Measurements from ENCODE around the gene BTN1A1.

Gene BTN1A1

GRCh38 chr6:26556263-26557070 lies 56.4 kb downstream of the BTN1A1 start (continued):
- TF ChIP-seq ZFP69B (tag by site-specific recombination; IDR thresholded peaks at IDR 0.05) (0 out of 2 replicates have a peak, but pooled peaks have one; percentile 36), ZNF843 (tag by site-specific recombination; IDR thresholded peaks at IDR 0.05) (peak; percentile 50; the same call in 1 of the 2 replicates), ZEB2 (tag by site-specific recombination; IDR thresholded peaks at IDR 0.05) (peak; percentile 84), ZNF48 (tag by site-specific recombination; IDR thresholded peaks at IDR 0.05) (no peak), CTCF (tag by site-specific recombination; IDR thresholded peaks at IDR 0.05) (no peak), ZNF175 (tag by site-specific recombination; IDR thresholded peaks at IDR 0.05) (no peak), ZNF530 (tag by site-specific recombination; IDR thresholded peaks at IDR 0.05; ENCODE audit: low read depth) (no peak), ZNF239 (tag by site-specific recombination; IDR thresholded peaks at IDR 0.05) (no peak), ZNF76 (tag by site-specific recombination; IDR thresholded peaks at IDR 0.05; ENCODE audit: borderline replicate concordance, low read depth) (peak; percentile 40; the same call in 1 of the 2 replicates), HOXC10 (CRISPR knock-in tag; IDR thresholded peaks at IDR 0.05) (no peak), ZNF24 (tag by site-specific recombination; IDR thresholded peaks at IDR 0.05) (peak; percentile 91), ZNF248 (tag by site-specific recombination; IDR thresholded peaks at IDR 0.05) (no peak), ZNF626 (tag by site-specific recombination; IDR thresholded peaks at IDR 0.05) (no peak), ZNF623 (tag by site-specific recombination; IDR thresholded peaks at IDR 0.05) (no peak; the same call in 1 of the 2 replicates), KLF10 (tag by site-specific recombination; IDR thresholded peaks at IDR 0.05) (peak; percentile 79), ZNF132 (tag by site-specific recombination; IDR thresholded peaks at IDR 0.05; ENCODE audit: borderline replicate concordance) (no peak), KLF16 (tag by site-specific recombination; IDR thresholded peaks at IDR 0.05) (no peak), ZNF214 (tag by site-specific recombination; IDR thresholded peaks at IDR 0.05; ENCODE audit: borderline replicate concordance) (no peak), ZNF223 (tag by site-specific recombination; IDR thresholded peaks at IDR 0.05) (no peak), ZNF830 (tag by site-specific recombination; IDR thresholded peaks at IDR 0.05; ENCODE audit: low read depth) (no peak), ZNF266 (tag by site-specific recombination; IDR thresholded peaks at IDR 0.05; ENCODE audit: low read depth) (no peak), GLI2 (tag by site-specific recombination; IDR thresholded peaks at IDR 0.05; ENCODE audit: borderline replicate concordance, low read depth) (no peak), KLF9 (tag by site-specific recombination; IDR thresholded peaks at IDR 0.05; ENCODE audit: low read depth) (no peak), ZNF114 (tag by site-specific recombination; IDR thresholded peaks at IDR 0.05) (no peak), ZFP3 (tag by site-specific recombination; IDR thresholded peaks at IDR 0.05; ENCODE audit: low read depth) (no peak), ZNF366 (tag by site-specific recombination; conservative IDR thresholded peaks at IDR 0.05) (peak; percentile 100), ZNF837 (tag by site-specific recombination; IDR thresholded peaks at IDR 0.05) (no peak), ZNF785 (tag by site-specific recombination; IDR thresholded peaks at IDR 0.05) (no peak)
- TF ChIP-seq, protein P1, sequence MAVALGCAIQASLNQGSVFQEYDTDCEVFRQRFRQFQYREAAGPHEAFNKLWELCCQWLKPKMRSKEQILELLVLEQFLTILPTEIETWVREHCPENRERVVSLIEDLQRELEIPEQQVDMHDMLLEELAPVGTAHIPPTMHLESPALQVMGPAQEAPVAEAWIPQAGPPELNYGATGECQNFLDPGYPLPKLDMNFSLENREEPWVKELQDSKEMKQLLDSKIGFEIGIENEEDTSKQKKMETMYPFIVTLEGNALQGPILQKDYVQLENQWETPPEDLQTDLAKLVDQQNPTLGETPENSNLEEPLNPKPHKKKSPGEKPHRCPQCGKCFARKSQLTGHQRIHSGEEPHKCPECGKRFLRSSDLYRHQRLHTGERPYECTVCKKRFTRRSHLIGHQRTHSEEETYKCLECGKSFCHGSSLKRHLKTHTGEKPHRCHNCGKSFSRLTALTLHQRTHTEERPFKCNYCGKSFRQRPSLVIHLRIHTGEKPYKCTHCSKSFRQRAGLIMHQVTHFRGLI (tag by site-specific recombination; IDR thresholded peaks at IDR 0.05), result peak; percentile 35; the same call in 1 of the 2 replicates
- TF ChIP-seq, protein P2, sequence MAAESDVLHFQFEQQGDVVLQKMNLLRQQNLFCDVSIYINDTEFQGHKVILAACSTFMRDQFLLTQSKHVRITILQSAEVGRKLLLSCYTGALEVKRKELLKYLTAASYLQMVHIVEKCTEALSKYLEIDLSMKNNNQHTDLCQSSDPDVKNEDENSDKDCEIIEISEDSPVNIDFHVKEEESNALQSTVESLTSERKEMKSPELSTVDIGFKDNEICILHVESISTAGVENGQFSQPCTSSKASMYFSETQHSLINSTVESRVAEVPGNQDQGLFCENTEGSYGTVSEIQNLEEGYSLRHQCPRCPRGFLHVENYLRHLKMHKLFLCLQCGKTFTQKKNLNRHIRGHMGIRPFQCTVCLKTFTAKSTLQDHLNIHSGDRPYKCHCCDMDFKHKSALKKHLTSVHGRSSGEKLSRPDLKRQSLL (tag by site-specific recombination; IDR thresholded peaks at IDR 0.05), result peak; percentile 39
- TF ChIP-seq, protein P3, sequence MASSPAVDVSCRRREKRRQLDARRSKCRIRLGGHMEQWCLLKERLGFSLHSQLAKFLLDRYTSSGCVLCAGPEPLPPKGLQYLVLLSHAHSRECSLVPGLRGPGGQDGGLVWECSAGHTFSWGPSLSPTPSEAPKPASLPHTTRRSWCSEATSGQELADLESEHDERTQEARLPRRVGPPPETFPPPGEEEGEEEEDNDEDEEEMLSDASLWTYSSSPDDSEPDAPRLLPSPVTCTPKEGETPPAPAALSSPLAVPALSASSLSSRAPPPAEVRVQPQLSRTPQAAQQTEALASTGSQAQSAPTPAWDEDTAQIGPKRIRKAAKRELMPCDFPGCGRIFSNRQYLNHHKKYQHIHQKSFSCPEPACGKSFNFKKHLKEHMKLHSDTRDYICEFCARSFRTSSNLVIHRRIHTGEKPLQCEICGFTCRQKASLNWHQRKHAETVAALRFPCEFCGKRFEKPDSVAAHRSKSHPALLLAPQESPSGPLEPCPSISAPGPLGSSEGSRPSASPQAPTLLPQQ (tag by site-specific recombination; IDR thresholded peaks at IDR 0.05), result no peak; the same call in 1 of the 2 replicates
- TF ChIP-seq, protein P4, sequence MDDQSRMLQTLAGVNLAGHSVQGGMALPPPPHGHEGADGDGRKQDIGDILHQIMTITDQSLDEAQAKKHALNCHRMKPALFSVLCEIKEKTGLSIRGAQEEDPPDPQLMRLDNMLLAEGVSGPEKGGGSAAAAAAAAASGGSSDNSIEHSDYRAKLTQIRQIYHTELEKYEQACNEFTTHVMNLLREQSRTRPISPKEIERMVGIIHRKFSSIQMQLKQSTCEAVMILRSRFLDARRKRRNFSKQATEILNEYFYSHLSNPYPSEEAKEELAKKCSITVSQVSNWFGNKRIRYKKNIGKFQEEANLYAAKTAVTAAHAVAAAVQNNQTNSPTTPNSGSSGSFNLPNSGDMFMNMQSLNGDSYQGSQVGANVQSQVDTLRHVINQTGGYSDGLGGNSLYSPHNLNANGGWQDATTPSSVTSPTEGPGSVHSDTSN (CRISPR knock-in tag; IDR thresholded peaks at IDR 0.05), result no peak
- TF ChIP-seq, protein P5, sequence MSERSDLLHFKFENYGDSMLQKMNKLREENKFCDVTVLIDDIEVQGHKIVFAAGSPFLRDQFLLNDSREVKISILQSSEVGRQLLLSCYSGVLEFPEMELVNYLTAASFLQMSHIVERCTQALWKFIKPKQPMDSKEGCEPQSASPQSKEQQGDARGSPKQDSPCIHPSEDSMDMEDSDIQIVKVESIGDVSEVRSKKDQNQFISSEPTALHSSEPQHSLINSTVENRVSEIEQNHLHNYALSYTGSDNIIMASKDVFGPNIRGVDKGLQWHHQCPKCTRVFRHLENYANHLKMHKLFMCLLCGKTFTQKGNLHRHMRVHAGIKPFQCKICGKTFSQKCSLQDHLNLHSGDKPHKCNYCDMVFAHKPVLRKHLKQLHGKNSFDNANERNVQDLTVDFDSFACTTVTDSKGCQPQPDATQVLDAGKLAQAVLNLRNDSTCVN (tag by site-specific recombination; optimal IDR thresholded peaks at IDR 0.05), result peak; percentile 17
